Liver (tissue), 9 donors: ENCODE results near the gene PPP6R1. TPM values are rescaled to one million over a fixed set of nuclear protein-coding genes. Genes with fewer than 3 reads are reported as not detected.

Source experiments
- DNase-seq: peaks from one replicate; pipeline ENCODE4 v3.0.0-alpha.2; 2017; ENCODE audit warnings: low spot score
- H3K27ac ChIP-seq, 2 donors: one replicate each; pipeline ENCODE4 v1.7.0; 2013; ENCODE audit warnings: inconsistent platforms in 2 of 2, low read length in 2 of 2, control low read depth in 1 of 2, low read depth in 1 of 2, mild to moderate bottlenecking in 1 of 2
- H3K27me3 ChIP-seq, 4 donors: one replicate each; pipeline versions ENCODE4 v1.6.1 to v1.7.0; 2013; ENCODE audit warnings: low read length in 3 of 4, inconsistent platforms in 1 of 4, mild to moderate bottlenecking in 1 of 4, moderate library complexity in 1 of 4; ENCODE audit not compliant: control insufficient read depth in 4 of 4, insufficient read depth in 4 of 4
- H3K36me3 ChIP-seq, 4 donors: one replicate each; pipeline versions ENCODE4 v1.6.1 to v1.7.0; 2013; ENCODE audit warnings: low read length in 3 of 4, mild to moderate bottlenecking in 3 of 4, low read depth in 1 of 4, moderate library complexity in 1 of 4; ENCODE audit not compliant: control insufficient read depth in 4 of 4, insufficient read depth in 3 of 4
- H3K4me1 ChIP-seq, 4 donors: one replicate each; pipeline versions ENCODE4 v1.6.1 to v1.7.0; 2013; ENCODE audit warnings: low read length in 3 of 4, mild to moderate bottlenecking in 3 of 4, moderate library complexity in 1 of 4; ENCODE audit not compliant: control insufficient read depth in 4 of 4, insufficient read depth in 4 of 4
- H3K4me3 ChIP-seq, 3 donors: one replicate each; pipeline versions ENCODE4 v1.6.1 to v1.7.0; 2013; ENCODE audit warnings: low read length in 3 of 3, control low read depth in 1 of 3, low read depth in 1 of 3, mild to moderate bottlenecking in 1 of 3
- H3K9ac ChIP-seq, 2 donors: one replicate each; pipeline ENCODE4 v1.7.0; 2013; ENCODE audit warnings: low read length in 2 of 2, mild to moderate bottlenecking in 2 of 2, moderate library complexity in 2 of 2, control low read depth in 1 of 2, low read depth in 1 of 2
- H3K9me3 ChIP-seq, 4 donors: one replicate each; pipeline versions ENCODE4 v1.6.1 to v1.7.0; 2013; ENCODE audit warnings: low read length in 3 of 4; ENCODE audit not compliant: control insufficient read depth in 4 of 4
- EGR1 ChIP-seq, 2 donors: IDR thresholded peaks; 2 replicates each; pipeline ENCODE4 v1.6.1; 2016 to 2018; ENCODE audit warnings: antibody characterized with exemption in 2 of 2, low read depth in 2 of 2
- FOXA1 ChIP-seq: IDR thresholded peaks from 2 replicates; pipeline ENCODE4 v1.6.1; 2016; ENCODE audit warnings: antibody characterized with exemption
- FOXA2 ChIP-seq: IDR thresholded peaks from 2 replicates; pipeline ENCODE4 v1.6.1; 2016; ENCODE audit warnings: antibody characterized with exemption
- GABPA ChIP-seq, 2 donors: IDR thresholded peaks in 1 of 2; conservative IDR thresholded peaks in 1 of 2; 2 replicates each; pipeline ENCODE4 v1.6.1; 2016; ENCODE audit warnings: antibody characterized with exemption in 2 of 2, mild to moderate bottlenecking in 1 of 2, moderate library complexity in 1 of 2
- HNF4G ChIP-seq: IDR thresholded peaks from 2 replicates; pipeline ENCODE4 v1.6.1; 2016; ENCODE audit warnings: antibody characterized with exemption
- JUND ChIP-seq, 2 donors: IDR thresholded peaks; 2 replicates each; pipeline ENCODE4 v1.6.1; 2016; ENCODE audit warnings: antibody characterized with exemption in 2 of 2
- NR2F2 ChIP-seq: IDR thresholded peaks from 2 replicates; pipeline ENCODE4 v1.6.1; 2016; ENCODE audit warnings: antibody characterized with exemption
- RXRA ChIP-seq, 2 donors: IDR thresholded peaks; 2 replicates each; pipeline ENCODE4 v1.6.1; 2017 to 2018; ENCODE audit warnings: antibody characterized with exemption in 2 of 2, mild to moderate bottlenecking in 1 of 2
- SP1 ChIP-seq: IDR thresholded peaks from 2 replicates; pipeline ENCODE4 v1.6.1; 2018; ENCODE audit warnings: antibody characterized with exemption, mild to moderate bottlenecking
- TAF1 ChIP-seq: conservative IDR thresholded peaks from 2 replicates; pipeline ENCODE4 v1.6.1; 2016; ENCODE audit warnings: antibody characterized with exemption, mild to moderate bottlenecking
- WGBS: extraction: QIAGEN DNeasy Blood & Tissue Kit; methylation state at CpG from one replicate; pipeline ENCODE4 v1.1.7; 2013; 5-methylcytosine and 5-hydroxymethylcytosine counted together
- polyA plus RNA-seq, 2 donors: library from polyadenylated mRNA; stranded (reverse) in 1 of 2; unstranded in 1 of 2; fragments of 200-250 nt in 1 of 2; fragments of >200 nt in 1 of 2; fragmentation: Nextera tagmentation in 1 of 2; extraction: Ambion mirVana in 1 of 2; gene quantifications; one replicate each; pipeline versions ENCODE4 v1.2.1 to v1.2.3, GENCODE V29; 2013 to 2015
- total RNA-seq, 2 donors: library from RNA; depleted of rRNA; stranded (reverse); fragments of >200 nt; gene quantifications; one replicate each; pipeline ENCODE4 v1.2.3, GENCODE V29; 2014
- TF ChIP-seq, protein P1 (sequence below): IDR thresholded peaks from 2 replicates; pipeline ENCODE4 v1.6.1; 2016; ENCODE audit warnings: antibody characterized with exemption, mild to moderate bottlenecking
- TF ChIP-seq, protein P2 (sequence below): IDR thresholded peaks from 2 replicates; pipeline ENCODE4 v1.6.1; 2016; ENCODE audit warnings: antibody characterized with exemption
- TF ChIP-seq, protein P3 (sequence below): IDR thresholded peaks from 2 replicates; pipeline ENCODE4 v1.6.1; 2016; ENCODE audit warnings: antibody characterized with exemption
- TF ChIP-seq, protein P4 (sequence below): IDR thresholded peaks from 2 replicates; pipeline ENCODE4 v1.6.1; 2016; ENCODE audit warnings: antibody characterized with exemption
- TF ChIP-seq, protein P5 (sequence below): fragments of 150-350 bp; IDR thresholded peaks from 2 replicates; pipeline ENCODE4 v1.5.1; 2017; ENCODE audit warnings: improper control_type of control experiment, low read depth, low read length; ENCODE audit not compliant: missing input control
- donor health status: healthy.
- donor health status: healthy.
- donor health status: healthy.
- donor health status: healthy.
- donor health status: healthy.

Gene PPP6R1
- total and polyA plus RNA-seq, 4 donors: 5.5 to 40.1 (median 22.5) TPM

DNA sequence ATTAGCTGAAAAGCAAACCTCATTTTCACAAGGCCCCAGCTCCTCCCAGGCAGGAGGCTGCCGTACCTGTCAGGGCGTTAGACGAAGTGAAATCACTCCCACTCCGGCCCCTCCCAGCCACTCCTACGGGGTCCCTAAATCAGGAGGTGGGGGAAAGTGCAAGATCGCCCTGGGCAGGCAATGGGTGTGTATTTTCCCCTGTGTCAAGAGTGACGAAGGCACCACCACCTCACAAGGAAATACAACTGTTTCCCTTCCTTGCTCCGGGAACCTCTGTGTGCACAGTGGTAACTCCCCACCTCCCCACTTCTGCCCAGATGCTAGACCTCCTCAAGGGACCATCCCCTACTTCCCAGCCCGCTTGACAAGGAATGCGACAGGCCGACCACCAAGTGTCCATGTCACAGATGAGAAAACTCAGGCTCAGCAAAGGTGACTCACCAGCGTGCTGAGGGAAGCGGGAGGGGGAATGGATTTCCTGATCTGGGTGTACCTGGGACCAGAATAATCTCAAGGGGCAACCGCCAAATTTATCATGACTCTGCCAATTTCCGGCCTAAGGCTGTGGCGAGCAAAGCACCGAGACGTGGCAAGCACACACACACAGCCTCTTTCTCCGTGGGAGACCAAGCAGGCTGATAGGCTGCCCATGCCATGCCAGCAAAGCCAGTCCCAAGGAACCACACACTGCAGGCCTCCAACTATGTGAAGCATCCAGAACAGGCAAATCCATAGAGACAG is 7.3 kb downstream of the PPP6R1 start:
- WGBS: 76% methylated on average over 19 of the region's 19 CpGs
- Histone ChIP-seq H3K36me3 (peaks cover 0 to 5% (median 2%) of the 10 kb centered on the region in 4 donors), H3K4me1 (peaks cover 2 to 40% (median 24%) of the 10 kb centered on the region in 4 donors), H3K9ac (no peak overlapping the region), H3K27ac (no peak overlapping the region), H3K27me3 (no peaks in the 10 kb centered on the region), H3K4me3 (no peak overlapping the region), H3K9me3 (no peaks in the 10 kb centered on the region)
- no peak for DNase-seq
- TF ChIP-seq NR2F2 (no peak), EGR1 (IDR thresholded peaks at IDR 0.05; ENCODE audit: low read depth in 2 of 2) (no peak), FOXA1 (no peak), SP1 (no peak), TAF1 (no peak), FOXA2 (no peak), JUND (IDR thresholded peaks at IDR 0.05) (no peak), HNF4G (no peak), RXRA (IDR thresholded peaks at IDR 0.05) (no peak), GABPA (IDR thresholded peaks at IDR 0.05 in 1 of 2, conservative IDR thresholded peaks at IDR 0.05 in 1 of 2) (no peak)
- TF ChIP-seq, protein P1, sequence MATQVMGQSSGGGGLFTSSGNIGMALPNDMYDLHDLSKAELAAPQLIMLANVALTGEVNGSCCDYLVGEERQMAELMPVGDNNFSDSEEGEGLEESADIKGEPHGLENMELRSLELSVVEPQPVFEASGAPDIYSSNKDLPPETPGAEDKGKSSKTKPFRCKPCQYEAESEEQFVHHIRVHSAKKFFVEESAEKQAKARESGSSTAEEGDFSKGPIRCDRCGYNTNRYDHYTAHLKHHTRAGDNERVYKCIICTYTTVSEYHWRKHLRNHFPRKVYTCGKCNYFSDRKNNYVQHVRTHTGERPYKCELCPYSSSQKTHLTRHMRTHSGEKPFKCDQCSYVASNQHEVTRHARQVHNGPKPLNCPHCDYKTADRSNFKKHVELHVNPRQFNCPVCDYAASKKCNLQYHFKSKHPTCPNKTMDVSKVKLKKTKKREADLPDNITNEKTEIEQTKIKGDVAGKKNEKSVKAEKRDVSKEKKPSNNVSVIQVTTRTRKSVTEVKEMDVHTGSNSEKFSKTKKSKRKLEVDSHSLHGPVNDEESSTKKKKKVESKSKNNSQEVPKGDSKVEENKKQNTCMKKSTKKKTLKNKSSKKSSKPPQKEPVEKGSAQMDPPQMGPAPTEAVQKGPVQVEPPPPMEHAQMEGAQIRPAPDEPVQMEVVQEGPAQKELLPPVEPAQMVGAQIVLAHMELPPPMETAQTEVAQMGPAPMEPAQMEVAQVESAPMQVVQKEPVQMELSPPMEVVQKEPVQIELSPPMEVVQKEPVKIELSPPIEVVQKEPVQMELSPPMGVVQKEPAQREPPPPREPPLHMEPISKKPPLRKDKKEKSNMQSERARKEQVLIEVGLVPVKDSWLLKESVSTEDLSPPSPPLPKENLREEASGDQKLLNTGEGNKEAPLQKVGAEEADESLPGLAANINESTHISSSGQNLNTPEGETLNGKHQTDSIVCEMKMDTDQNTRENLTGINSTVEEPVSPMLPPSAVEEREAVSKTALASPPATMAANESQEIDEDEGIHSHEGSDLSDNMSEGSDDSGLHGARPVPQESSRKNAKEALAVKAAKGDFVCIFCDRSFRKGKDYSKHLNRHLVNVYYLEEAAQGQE: no peak
- TF ChIP-seq, protein P2, sequence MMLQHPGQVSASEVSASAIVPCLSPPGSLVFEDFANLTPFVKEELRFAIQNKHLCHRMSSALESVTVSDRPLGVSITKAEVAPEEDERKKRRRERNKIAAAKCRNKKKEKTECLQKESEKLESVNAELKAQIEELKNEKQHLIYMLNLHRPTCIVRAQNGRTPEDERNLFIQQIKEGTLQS: no peak
- TF ChIP-seq, protein P3, sequence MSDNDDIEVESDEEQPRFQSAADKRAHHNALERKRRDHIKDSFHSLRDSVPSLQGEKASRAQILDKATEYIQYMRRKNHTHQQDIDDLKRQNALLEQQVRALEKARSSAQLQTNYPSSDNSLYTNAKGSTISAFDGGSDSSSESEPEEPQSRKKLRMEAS: no peak
- TF ChIP-seq, protein P4, sequence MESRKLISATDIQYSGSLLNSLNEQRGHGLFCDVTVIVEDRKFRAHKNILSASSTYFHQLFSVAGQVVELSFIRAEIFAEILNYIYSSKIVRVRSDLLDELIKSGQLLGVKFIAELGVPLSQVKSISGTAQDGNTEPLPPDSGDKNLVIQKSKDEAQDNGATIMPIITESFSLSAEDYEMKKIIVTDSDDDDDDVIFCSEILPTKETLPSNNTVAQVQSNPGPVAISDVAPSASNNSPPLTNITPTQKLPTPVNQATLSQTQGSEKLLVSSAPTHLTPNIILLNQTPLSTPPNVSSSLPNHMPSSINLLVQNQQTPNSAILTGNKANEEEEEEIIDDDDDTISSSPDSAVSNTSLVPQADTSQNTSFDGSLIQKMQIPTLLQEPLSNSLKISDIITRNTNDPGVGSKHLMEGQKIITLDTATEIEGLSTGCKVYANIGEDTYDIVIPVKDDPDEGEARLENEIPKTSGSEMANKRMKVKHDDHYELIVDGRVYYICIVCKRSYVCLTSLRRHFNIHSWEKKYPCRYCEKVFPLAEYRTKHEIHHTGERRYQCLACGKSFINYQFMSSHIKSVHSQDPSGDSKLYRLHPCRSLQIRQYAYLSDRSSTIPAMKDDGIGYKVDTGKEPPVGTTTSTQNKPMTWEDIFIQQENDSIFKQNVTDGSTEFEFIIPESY: no peak
- TF ChIP-seq, protein P5, sequence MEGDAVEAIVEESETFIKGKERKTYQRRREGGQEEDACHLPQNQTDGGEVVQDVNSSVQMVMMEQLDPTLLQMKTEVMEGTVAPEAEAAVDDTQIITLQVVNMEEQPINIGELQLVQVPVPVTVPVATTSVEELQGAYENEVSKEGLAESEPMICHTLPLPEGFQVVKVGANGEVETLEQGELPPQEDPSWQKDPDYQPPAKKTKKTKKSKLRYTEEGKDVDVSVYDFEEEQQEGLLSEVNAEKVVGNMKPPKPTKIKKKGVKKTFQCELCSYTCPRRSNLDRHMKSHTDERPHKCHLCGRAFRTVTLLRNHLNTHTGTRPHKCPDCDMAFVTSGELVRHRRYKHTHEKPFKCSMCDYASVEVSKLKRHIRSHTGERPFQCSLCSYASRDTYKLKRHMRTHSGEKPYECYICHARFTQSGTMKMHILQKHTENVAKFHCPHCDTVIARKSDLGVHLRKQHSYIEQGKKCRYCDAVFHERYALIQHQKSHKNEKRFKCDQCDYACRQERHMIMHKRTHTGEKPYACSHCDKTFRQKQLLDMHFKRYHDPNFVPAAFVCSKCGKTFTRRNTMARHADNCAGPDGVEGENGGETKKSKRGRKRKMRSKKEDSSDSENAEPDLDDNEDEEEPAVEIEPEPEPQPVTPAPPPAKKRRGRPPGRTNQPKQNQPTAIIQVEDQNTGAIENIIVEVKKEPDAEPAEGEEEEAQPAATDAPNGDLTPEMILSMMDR: no peak
